K562 (cell line): ENCODE results near the gene RCSD1. TPM values are rescaled to one million over a fixed set of nuclear protein-coding genes. Genes with fewer than 3 reads are reported as not detected.

ENCODE experiments used
- ARID4B ChIP-seq: sonication (generic); formaldehyde crosslinking; IDR thresholded peaks from 2 replicates; pipeline ENCODE4 v1.8.0; 2022; ENCODE audit warnings: mild to moderate bottlenecking, missing genetic modification reagents
- GTF2F1 ChIP-seq: IDR thresholded peaks from 2 replicates; pipeline ENCODE4 v1.6.1; 2011; ENCODE audit warnings: low read depth, low read length, improper control_type of control experiment
- NR2C1 ChIP-seq, 2 experiments: fragments of 450-650 bp; IDR thresholded peaks; 2 replicates each; pipeline ENCODE4 v1.6.1; 2017; ENCODE audit warnings: mild to moderate bottlenecking in 2 of 2, antibody characterized with exemption in 1 of 2, inconsistent platforms in 1 of 2, missing compliant biosample characterization in 1 of 2, missing genetic modification characterization in 1 of 2
- POLR3G ChIP-seq: IDR thresholded peaks from 2 replicates; pipeline ENCODE4 v1.6.1; 2011; ENCODE audit not compliant: insufficient read length, insufficient replicate concordance; ENCODE audit errors: extremely low read depth
- RNF219 ChIP-seq: fragments of 250-450 bp; sonication (Bioruptor Pico); IDR thresholded peaks from 2 replicates; pipeline ENCODE4 v1.5.0; 2022; ENCODE audit warnings: mild to moderate bottlenecking
- STAT5B ChIP-seq: fragments of 250-450 bp; sonication (Bioruptor Pico); IDR thresholded peaks from 2 replicates; pipeline ENCODE4 v1.8.0; 2021; ENCODE audit warnings: mild to moderate bottlenecking, inconsistent platforms
- THRB ChIP-seq: fragments of 450-650 bp; formaldehyde crosslinking; conservative IDR thresholded peaks from 2 replicates; pipeline ENCODE4 v1.4.0; 2022; ENCODE audit warnings: mild to moderate bottlenecking, missing genetic modification characterization
- ZNF134 ChIP-seq: fragments of 250-450 bp; sonication (Bioruptor Pico); conservative IDR thresholded peaks from 2 replicates; pipeline ENCODE4 v1.4.0; 2020
- ZNF184 ChIP-seq: sonication (generic); formaldehyde crosslinking; IDR thresholded peaks from 2 replicates; pipeline ENCODE4 v1.5.0; 2020; ENCODE audit warnings: missing genetic modification reagents
- ZNF609 ChIP-seq: sonication (generic); formaldehyde crosslinking; IDR thresholded peaks from 2 replicates; pipeline ENCODE4 v1.8.1; 2023; ENCODE audit warnings: missing genetic modification reagents, mild to moderate bottlenecking, borderline replicate concordance
- polyA plus RNA-seq, 8 experiments: library from polyadenylated mRNA; depleted of rRNA in 4 of 8; stranded (reverse) in 5 of 8; unstranded in 3 of 8; fragments of >200 nt; fragmentation: Nextera tagmentation in 2 of 8; fragmentation: Illumina TruSeq in 1 of 8; extraction: Ambion mirVana in 2 of 8; extraction: Trizol in 1 of 8; gene quantifications; 2 replicates each; pipeline versions ENCODE4 v1.2.1 to v1.2.3, GENCODE V29; 2011 to 2014; ENCODE audit warnings: inconsistent platforms in 1 of 8, missing spikeins in 1 of 8
- total RNA-seq, 7 experiments: library from RNA; depleted of rRNA in 6 of 7; stranded (reverse); fragments of >200 nt in 6 of 7; fragmentation: Illumina TruSeq in 2 of 7; extraction: Trizol in 2 of 7; gene quantifications; 2 replicates each; pipeline versions ENCODE4 v1.2.1 to v1.2.3, GENCODE V29; 2011 to 2021; ENCODE audit warnings: low replicate concordance in 1 of 7

The RCSD1 gene
- total and polyA plus RNA-seq, 9 of the 15 experiments (the other 6 are each of a cell fraction or from before 2014, with no cell fraction given): 7.8 to 69.8 (median 45.3) TPM

GRCh38 chr1:167690053-167690452 is 60.0 kb downstream of the RCSD1 start (continued):
- TF ChIP-seq ZNF609 (CRISPR knock-in tag) (no peak), ZNF184 (CRISPR knock-in tag) (no peak), POLR3G (no peak), NR2C1 (IDR thresholded peaks at IDR 0.05) (no peak), NR2C1 (tag; IDR thresholded peaks at IDR 0.05) (no peak), ARID4B (no peak), GTF2F1 (no peak), ZNF134 (no peak), RNF219 (CRISPR knock-in tag) (no peak), THRB (CRISPR knock-in tag) (no peak), STAT5B (CRISPR knock-in tag) (no peak)
